ENCODE results near the gene NIM1K.
"Not testable (repeated sequence)": the region's sequence is repeated elsewhere in the genome, so short reads cannot be mapped to it uniquely, and the experiment has no call there.

Gene NIM1K

GRCh38 chr5:43281840-43282658, 90.0 kb downstream of the NIM1K start:
- no peak for DNase-seq (ENCODE audit: low read depth)

- no peak for DNase-seq (ENCODE audit: low read depth)
Observed at GRCh38 chr5:43286623-43287022, 94.6 kb downstream of the NIM1K start.

GRCh38 chr5:43287493-43287892, 95.5 kb downstream of the NIM1K start:
- no peak for DNase-seq (ENCODE audit: low read depth)

- DNase-seq (ENCODE audit: low read depth), result no peak
Observed at GRCh38 chr5:43288269-43288831, 96.3 kb downstream of the NIM1K start.

- DNase-seq (ENCODE audit: low read depth), result no peak
Observed at GRCh38 chr5:43290726-43291125, 98.7 kb downstream of the NIM1K start.

- DNase-seq (ENCODE audit: low read depth), result no peak
Observed at GRCh38 chr5:43294226-43294625, 102.2 kb downstream of the NIM1K start.

- no peak for DNase-seq (ENCODE audit: low read depth)
Observed at GRCh38 chr5:43295202-43295601, 103.2 kb downstream of the NIM1K start.

- no peak for DNase-seq (ENCODE audit: low read depth)
Observed at GRCh38 chr5:43296835-43297234, 104.8 kb downstream of the NIM1K start.

- no peak for DNase-seq (ENCODE audit: low read depth)
Observed at GRCh38 chr5:43298443-43298842, 106.4 kb downstream of the NIM1K start.

- no peak for DNase-seq (ENCODE audit: low read depth)
Observed at GRCh38 chr5:43300112-43300511, 108.1 kb downstream of the NIM1K start.

GRCh38 chr5:43301653-43302091, 109.6 kb downstream of the NIM1K start:
- no peak for DNase-seq (ENCODE audit: low read depth)

GRCh38 chr5:43302481-43302880, 110.5 kb downstream of the NIM1K start:
- no peak for DNase-seq (ENCODE audit: low read depth)

- no peak for DNase-seq (ENCODE audit: low read depth)
Observed at GRCh38 chr5:43303242-43303641, 111.2 kb downstream of the NIM1K start.

GRCh38 chr5:43304525-43304924, 112.5 kb downstream of the NIM1K start:
- DNase-seq (ENCODE audit: low read depth), result no peak

- no peak for DNase-seq (ENCODE audit: low read depth)
Observed at GRCh38 chr5:43305948-43306565, 114.0 kb downstream of the NIM1K start.

- DNase-seq (ENCODE audit: low read depth), result not testable (repeated sequence)
Observed at GRCh38 chr5:43306954-43307353, 114.9 kb downstream of the NIM1K start.

GRCh38 chr5:43309122-43309521, 117.1 kb downstream of the NIM1K start:
- no peak for DNase-seq (ENCODE audit: low read depth)

- no peak for DNase-seq (ENCODE audit: low read depth)
Observed at GRCh38 chr5:43309637-43310036, 117.6 kb downstream of the NIM1K start.

- DNase-seq (ENCODE audit: low read depth), result no peak
Observed at GRCh38 chr5:43312076-43312661, 120.1 kb downstream of the NIM1K start.

- DNase-seq (ENCODE audit: low read depth), result no peak
Observed at GRCh38 chr5:43312699-43313034, 120.6 kb downstream of the NIM1K start.

GRCh38 chr5:43313035-43313853, 121.2 kb downstream of the NIM1K start, which contains the start of gene HMGCS1:
Gene HMGCS1, minus strand, starts transcription at chr5:43313412. Its CDS starts 14,447 bp downstream, at chr5:43298965.
- peak; percentile 98 for DNase-seq (ENCODE audit: low read depth)

GRCh38 chr5:43313854-43314457, 121.9 kb downstream of the NIM1K start:
- DNase-seq (ENCODE audit: low read depth), result no peak

Measured in activated gamma-delta T cell treated with anti-CD3 and anti-CD28 coated beads, Interleukin-2, amount 50 U/mL, for 16 hours (primary cell).